Thoracic aorta endothelial cell (primary cell): Measurements from ENCODE around the gene GBP6. TPM values are rescaled to one million over a fixed set of nuclear protein-coding genes. Genes with fewer than 3 reads are reported as not detected.

Experiments used
- total RNA-seq: library from RNA; depleted of rRNA; stranded (reverse); fragments of >200 nt; gene quantifications from 2 replicates; pipeline ENCODE4 v1.2.3, GENCODE V29; 2012

The GBP6 gene, protein sequence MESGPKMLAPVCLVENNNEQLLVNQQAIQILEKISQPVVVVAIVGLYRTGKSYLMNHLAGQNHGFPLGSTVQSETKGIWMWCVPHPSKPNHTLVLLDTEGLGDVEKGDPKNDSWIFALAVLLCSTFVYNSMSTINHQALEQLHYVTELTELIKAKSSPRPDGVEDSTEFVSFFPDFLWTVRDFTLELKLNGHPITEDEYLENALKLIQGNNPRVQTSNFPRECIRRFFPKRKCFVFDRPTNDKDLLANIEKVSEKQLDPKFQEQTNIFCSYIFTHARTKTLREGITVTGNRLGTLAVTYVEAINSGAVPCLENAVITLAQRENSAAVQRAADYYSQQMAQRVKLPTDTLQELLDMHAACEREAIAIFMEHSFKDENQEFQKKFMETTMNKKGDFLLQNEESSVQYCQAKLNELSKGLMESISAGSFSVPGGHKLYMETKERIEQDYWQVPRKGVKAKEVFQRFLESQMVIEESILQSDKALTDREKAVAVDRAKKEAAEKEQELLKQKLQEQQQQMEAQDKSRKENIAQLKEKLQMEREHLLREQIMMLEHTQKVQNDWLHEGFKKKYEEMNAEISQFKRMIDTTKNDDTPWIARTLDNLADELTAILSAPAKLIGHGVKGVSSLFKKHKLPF
- total RNA-seq: not detected in 2 replicates

DNA sequence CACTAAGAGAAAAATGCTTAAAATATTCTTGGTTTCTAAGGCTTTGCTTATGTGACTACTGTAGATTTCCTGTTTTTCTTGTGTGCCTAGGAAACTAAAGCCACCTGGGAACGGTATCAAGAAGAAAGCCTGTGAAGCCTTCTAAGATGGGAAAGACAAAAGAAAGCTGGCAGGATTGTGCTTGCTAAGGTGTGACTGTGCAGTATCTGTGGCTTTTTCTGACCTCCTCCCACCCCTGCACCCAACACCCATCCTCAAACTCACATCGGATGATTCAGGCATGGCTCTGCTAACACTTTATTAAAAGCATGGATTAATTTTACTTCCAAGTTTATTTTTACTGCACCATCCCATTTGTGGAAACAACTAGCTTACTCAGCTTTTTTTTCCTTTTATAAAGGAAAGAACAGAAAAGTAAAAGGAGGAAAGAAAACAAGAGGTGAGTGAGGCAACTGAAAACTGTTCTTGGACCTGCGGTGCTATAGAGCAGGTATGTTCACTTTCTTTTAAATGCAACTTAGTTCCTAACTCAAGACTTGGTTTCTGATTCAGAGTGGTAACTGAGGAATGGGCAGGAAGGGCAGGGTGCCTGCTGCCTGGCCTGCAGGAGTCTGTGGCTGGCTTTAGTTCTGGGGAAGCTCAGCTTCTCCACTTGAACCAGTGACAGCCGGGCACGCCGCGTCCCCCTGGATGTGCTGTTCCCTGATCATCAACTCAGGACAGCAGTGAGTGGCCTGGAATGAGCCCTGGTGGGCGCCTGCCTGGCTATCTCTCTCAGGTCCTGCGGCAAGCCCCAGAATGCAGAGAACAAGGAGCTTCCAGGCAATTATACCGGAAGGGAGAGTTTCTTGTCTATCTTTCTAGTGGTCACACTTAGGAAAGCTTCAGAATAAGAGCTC, at the start of gene GBP6:
TSS of gene GBP6 (plus strand) at position 422 of the 899 bp plus-strand sequence. CDS start 4,493 bp downstream, outside the sequence.

Other genes starting within 250 kb of the GBP6 start
- 33.0 and 38.4 TPM in 2 replicates for gene GBP2, start 237.9 kb upstream of the GBP6 start, total RNA-seq
- gene GBP7, start 188.1 kb upstream of the GBP6 start, total RNA-seq: not detected in 2 replicates
- 2.9 and 3.6 TPM in 2 replicates for gene GBP4, start 165.1 kb upstream of the GBP6 start, total RNA-seq
- gene GBP5, start 91.2 kb upstream of the GBP6 start, total RNA-seq: 0.29 TPM in 1 of 2 replicates, not detected in the other
- 21.6 and 28.9 TPM in 2 replicates for gene LRRC8B, start 160.8 kb downstream of the GBP6 start, total RNA-seq